HepG2 (cell line): Measurements from ENCODE around the gene TNN. TPM values are rescaled to one million over a fixed set of nuclear protein-coding genes. Genes with fewer than 3 reads are reported as not detected.

Experiments used
- ATAC-seq: fragments of 200-7000 bp; cut with Tn5 transposase; 3 replicates; pipeline ENCODE4 v1.9.1; 2020; ENCODE audit warnings: mild to moderate bottlenecking, moderate library complexity
- BruUV-seq: library from RNA; stranded (reverse); fragments of 400-500 nt; replicated peaks from 2 replicates; lab custom pipeline; 2021; lab: Mats Ljungman, UMichigan
- CTCF ChIA-PET: fragments of 300-600 bp; formaldehyde crosslinking; extraction: SDS; loops from one replicate; lab custom pipeline; 2021; ENCODE audit warnings: low total read pairs, inconsistent platforms, low intra/inter-chr PET ratio; lab: Yijun Ruan, JAX
- POLR2A ChIA-PET: fragments of 350-600 bp; sonication (Branson Sonifier 250); formaldehyde crosslinking; loops from one replicate; lab custom pipeline; 2020; ENCODE audit warnings: antibody characterized with exemption, inconsistent platforms; lab: Yijun Ruan, JAX
- DNase-seq: peaks from one replicate; pipeline ENCODE4 v3.0.0-alpha.2; 2015; ENCODE audit warnings: low spot score
- FAIRE-seq: peaks from 3 replicates; lab custom pipeline; 2011; peaks lifted over from hg19 to GRCh38; lab: Jason Lieb, UNC
- H2AFZ ChIP-seq: one replicate; pipeline ENCODE4 v1.6.1; 2011; ENCODE audit warnings: low read length, inconsistent platforms
- H3K27ac ChIP-seq: fragments of 300-600 bp; 3 replicates; pipeline ENCODE4 v1.8.0; 2011; ENCODE audit warnings: mixed run types, mild to moderate bottlenecking, mixed read lengths, low read length, inconsistent platforms; ENCODE audit not compliant: insufficient read depth; ENCODE audit errors: extremely low read length
- H3K27me3 ChIP-seq, 2 experiments: fragments of 200-600 bp in 1 of 2; 2 replicates in 1 of 2; 3 replicates in 1 of 2; pipeline versions ENCODE4 v1.6.0 to v1.8.0; 2011; ENCODE audit warnings: low read length in 2 of 2, mild to moderate bottlenecking in 2 of 2, moderate library complexity in 2 of 2, inconsistent platforms in 1 of 2; ENCODE audit not compliant: insufficient read depth in 2 of 2, control insufficient read depth in 1 of 2
- H3K36me3 ChIP-seq, 2 experiments: fragments of 200-600 bp in 1 of 2; replicated peaks in 1 of 2; 2 replicates in 1 of 2; 3 replicates in 1 of 2; pipeline versions ENCODE4 v1.5.1 to v1.8.0; 2011; ENCODE audit warnings: low read length in 2 of 2, inconsistent platforms in 1 of 2; ENCODE audit not compliant: insufficient read depth in 2 of 2, control insufficient read depth in 1 of 2
- H3K4me1 ChIP-seq: 2 replicates; pipeline ENCODE4 v1.5.1; 2012; ENCODE audit warnings: low read length, inconsistent platforms; ENCODE audit not compliant: insufficient read depth
- H3K4me2 ChIP-seq: 2 replicates; pipeline ENCODE4 v1.6.0; 2011; ENCODE audit warnings: low read depth, low read length, inconsistent platforms
- H3K4me3 ChIP-seq, 3 experiments: fragments of 200-600 bp in 1 of 3; sonication (generic), shearing (Covaris generic) in 1 of 3; replicated peaks in 1 of 3; 2 replicates each; pipeline ENCODE4 v1.5.1; 2011 to 2016; ENCODE audit warnings: low read length in 3 of 3, inconsistent platforms in 2 of 3, low read depth in 2 of 3, mild to moderate bottlenecking in 2 of 3, control low read depth in 1 of 3, mixed read lengths in 1 of 3; ENCODE audit not compliant: insufficient read depth in 1 of 3
- H3K79me2 ChIP-seq: one replicate; pipeline ENCODE4 v1.6.1; 2011; ENCODE audit warnings: low read length, inconsistent platforms; ENCODE audit not compliant: insufficient read depth
- H3K9ac ChIP-seq: 2 replicates; pipeline ENCODE4 v1.6.0; 2011; ENCODE audit warnings: mild to moderate bottlenecking, low read depth, low read length, inconsistent platforms; ENCODE audit not compliant: insufficient read depth
- H3K9me3 ChIP-seq: 2 replicates; pipeline ENCODE4 v1.5.1; 2012; ENCODE audit warnings: mild to moderate bottlenecking, low read length
- H4K20me1 ChIP-seq: 2 replicates; pipeline ENCODE4 v1.6.0; 2011; ENCODE audit warnings: inconsistent platforms, mild to moderate bottlenecking, low read length, moderate library complexity; ENCODE audit not compliant: insufficient read depth
- BORCS8-MEF2B ChIP-seq: sonication (generic); formaldehyde crosslinking; IDR thresholded peaks from 2 replicates; pipeline ENCODE4 v1.8.0; 2022; ENCODE audit warnings: mild to moderate bottlenecking, missing genetic modification reagents
- ETV6 ChIP-seq: sonication (generic); formaldehyde crosslinking; conservative IDR thresholded peaks from 2 replicates; pipeline ENCODE4 v1.4.0; 2020; ENCODE audit warnings: missing genetic modification reagents
- HNRNPUL1 ChIP-seq: fragments of 200-400 bp; formaldehyde crosslinking; IDR thresholded peaks from 2 replicates; pipeline ENCODE4 v1.6.1; 2017; ENCODE audit warnings: low read depth, mild to moderate bottlenecking, low read length, moderate library complexity
- MAFG ChIP-seq: sonication (generic); formaldehyde crosslinking; IDR thresholded peaks from 2 replicates; pipeline ENCODE4 v1.5.1; 2020; ENCODE audit warnings: mild to moderate bottlenecking, missing genetic modification reagents
- ONECUT2 ChIP-seq: sonication (generic); formaldehyde crosslinking; IDR thresholded peaks from 2 replicates; pipeline ENCODE4 v1.4.0; 2020; ENCODE audit warnings: missing genetic modification reagents
- SETDB1 ChIP-seq: sonication (generic); formaldehyde crosslinking; IDR thresholded peaks from 2 replicates; pipeline ENCODE4 v1.5.1; 2020; ENCODE audit warnings: missing genetic modification reagents, mild to moderate bottlenecking, borderline replicate concordance
- ZNF282 ChIP-seq: fragments of 450-650 bp; IDR thresholded peaks from 2 replicates; pipeline ENCODE4 v1.6.1; 2018; ENCODE audit not compliant: partially characterized antibody
- ZNF607 ChIP-seq: sonication (generic); formaldehyde crosslinking; IDR thresholded peaks from 2 replicates; pipeline ENCODE4 v1.5.1; 2020; ENCODE audit warnings: missing genetic modification reagents, mild to moderate bottlenecking, borderline replicate concordance
- ZNF678 ChIP-seq: sonication (generic); formaldehyde crosslinking; IDR thresholded peaks from 2 replicates; pipeline ENCODE4 v1.4.0; 2020; ENCODE audit warnings: mild to moderate bottlenecking, missing genetic modification reagents
- ZNF766 ChIP-seq: sonication (generic); formaldehyde crosslinking; IDR thresholded peaks from 2 replicates; pipeline ENCODE4 v1.5.0; 2020; ENCODE audit warnings: missing genetic modification reagents, borderline replicate concordance
- ZNF879 ChIP-seq: sonication (generic); formaldehyde crosslinking; IDR thresholded peaks from 2 replicates; pipeline ENCODE4 v1.8.1; 2023; ENCODE audit warnings: missing genetic modification reagents
- WGBS: methylation state at CpG from one replicate; pipeline ENCODE4 v1.1.6; 2017; ENCODE audit warnings: low lambda C conversion rate; 5-methylcytosine and 5-hydroxymethylcytosine counted together
- in situ Hi-C: cut with HindIII; loops from 2 replicates; pipeline ENCODE4 v1.10.0; 2017; ENCODE audit warnings: low pct_unique_long_range_greater_than_20kb; ENCODE audit not compliant: extremely low pct_ligation_motif_present
- intact Hi-C: fragments of 100-400 bp; cut with micrococcal nuclease; formaldehyde crosslinking; loops from one replicate; pipeline ENCODE4 v1.10.0; 2022; ENCODE audit not compliant: unreplicated experiment
- polyA plus RNA-seq, 8 experiments: library from polyadenylated mRNA; depleted of rRNA in 3 of 8; stranded (reverse) in 7 of 8; unstranded in 1 of 8; fragments of >200 nt; fragmentation: Illumina TruSeq in 4 of 8; extraction: Trizol in 4 of 8; gene quantifications; 2 replicates each; pipeline versions ENCODE4 v1.2.1 to v1.2.3, GENCODE V29; 2011 to 2016; ENCODE audit warnings: low read depth in 4 of 8, missing spikeins in 1 of 8, mixed read lengths in 1 of 8; ENCODE audit not compliant: insufficient read depth in 1 of 8
- total RNA-seq, 5 experiments: library from RNA; depleted of rRNA; stranded (reverse); fragments of >200 nt; fragmentation: Illumina TruSeq; extraction: Trizol; gene quantifications; 2 replicates each; pipeline ENCODE4 v1.2.3, GENCODE V29; 2016; ENCODE audit warnings: low read depth in 1 of 5
- TF ChIP-seq, protein P1 (sequence below), 2 experiments: sonication (generic) in 1 of 2; formaldehyde crosslinking in 1 of 2; IDR thresholded peaks; 2 replicates each; pipeline versions ENCODE4 v1.5.1 to v1.6.1; 2011 to 2020; ENCODE audit warnings: borderline replicate concordance in 1 of 2, low read depth in 1 of 2, low read length in 1 of 2, mild to moderate bottlenecking in 1 of 2, missing genetic modification reagents in 1 of 2, moderate library complexity in 1 of 2
- TF ChIP-seq, protein P2 (sequence below): sonication (generic); formaldehyde crosslinking; IDR thresholded peaks from 2 replicates; pipeline ENCODE4 v1.8.0; 2022; ENCODE audit warnings: mild to moderate bottlenecking, missing genetic modification reagents, moderate library complexity
- TF ChIP-seq, protein P3 (sequence below): sonication (generic); formaldehyde crosslinking; IDR thresholded peaks from 2 replicates; pipeline ENCODE4 v1.4.0; 2020; ENCODE audit warnings: missing genetic modification reagents, borderline replicate concordance
- TF ChIP-seq, protein P4 (sequence below): sonication (generic); formaldehyde crosslinking; IDR thresholded peaks from 2 replicates; pipeline ENCODE4 v1.8.0; 2022; ENCODE audit warnings: missing genetic modification reagents, low read depth, mild to moderate bottlenecking, borderline replicate concordance

Gene TNN
- total and polyA plus RNA-seq, 2 of the 13 experiments (the other 11 are each of a cell fraction or from before 2014, with no cell fraction given), result not detected

DNA sequence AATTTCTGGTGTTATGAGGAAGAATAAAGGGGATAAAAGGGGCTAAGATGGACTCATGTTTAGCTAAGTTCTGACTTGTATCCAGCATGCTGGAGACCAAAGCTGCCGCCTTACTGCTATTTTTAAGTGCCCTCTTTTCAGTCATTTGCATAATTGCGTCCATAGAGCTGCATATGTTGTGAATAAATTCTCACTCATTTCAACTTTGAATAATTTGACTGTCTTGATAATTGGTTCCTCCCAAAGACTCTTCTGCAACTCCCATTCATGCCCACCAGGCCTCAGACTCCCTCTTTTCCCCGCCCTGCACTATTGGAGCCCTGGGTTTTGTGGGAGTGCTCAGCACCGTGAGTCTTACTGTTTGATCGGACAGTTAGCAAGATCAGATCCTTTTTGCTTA is 79.9 kb downstream of the TNN start:
- Histone ChIP-seq H3K27me3 (peaks cover 0 to 6% of the 10 kb centered on the region in 2 experiments; a peak in 1 of 5 replicates), H3K36me3 (no peaks in the 10 kb centered on the region), H3K79me2 (no peaks in the 10 kb centered on the region), H3K9ac (no peak overlapping the region), H3K9me3 (no peaks in the 10 kb centered on the region), H3K4me2 (no peak overlapping the region), H3K27ac (no peak overlapping the region), H4K20me1 (no peaks in the 10 kb centered on the region), H2AFZ (no peak overlapping the region), H3K4me1 (peaks cover 13% of the 10 kb centered on the region), H3K4me3 (no peak overlapping the region)
- 38% methylated on average over 5 of the region's 5 CpGs for WGBS
- DNase-seq, result no peak
- no peak for ATAC-seq
- in situ Hi-C loops (no loop called here), intact Hi-C loops (no loop called here)
- ChIA-PET CTCF (no interaction called here), POLR2A (no interaction called here)
- FAIRE-seq, result no peak
- no TSS peak for BruUV-seq
- no peak for TF ChIP-seq ZNF607 (CRISPR knock-in tag)
- TF ChIP-seq ONECUT2, result no peak
- no peak for TF ChIP-seq HNRNPUL1
- TF ChIP-seq ZNF282, result no peak
- no peak for TF ChIP-seq ZNF678 (CRISPR knock-in tag)
- no peak for TF ChIP-seq MAFG
- TF ChIP-seq ZNF766, result no peak
- TF ChIP-seq, protein P1, sequence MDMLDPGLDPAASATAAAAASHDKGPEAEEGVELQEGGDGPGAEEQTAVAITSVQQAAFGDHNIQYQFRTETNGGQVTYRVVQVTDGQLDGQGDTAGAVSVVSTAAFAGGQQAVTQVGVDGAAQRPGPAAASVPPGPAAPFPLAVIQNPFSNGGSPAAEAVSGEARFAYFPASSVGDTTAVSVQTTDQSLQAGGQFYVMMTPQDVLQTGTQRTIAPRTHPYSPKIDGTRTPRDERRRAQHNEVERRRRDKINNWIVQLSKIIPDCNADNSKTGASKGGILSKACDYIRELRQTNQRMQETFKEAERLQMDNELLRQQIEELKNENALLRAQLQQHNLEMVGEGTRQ (IDR thresholded peaks at IDR 0.05; ENCODE audit: low read depth, low read length), result no peak
- TF ChIP-seq, protein P1 (CRISPR knock-in tag; IDR thresholded peaks at IDR 0.05; ENCODE audit: borderline replicate concordance), result no peak
- TF ChIP-seq, protein P2, sequence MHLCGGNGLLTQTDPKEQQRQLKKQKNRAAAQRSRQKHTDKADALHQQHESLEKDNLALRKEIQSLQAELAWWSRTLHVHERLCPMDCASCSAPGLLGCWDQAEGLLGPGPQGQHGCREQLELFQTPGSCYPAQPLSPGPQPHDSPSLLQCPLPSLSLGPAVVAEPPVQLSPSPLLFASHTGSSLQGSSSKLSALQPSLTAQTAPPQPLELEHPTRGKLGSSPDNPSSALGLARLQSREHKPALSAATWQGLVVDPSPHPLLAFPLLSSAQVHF, result no peak
- TF ChIP-seq ETV6 (CRISPR knock-in tag), result no peak
- TF ChIP-seq ZNF879 (CRISPR knock-in tag), result no peak
- TF ChIP-seq SETDB1 (CRISPR knock-in tag), result no peak
- TF ChIP-seq BORCS8-MEF2B (CRISPR knock-in tag), result no peak
- TF ChIP-seq, protein P3, sequence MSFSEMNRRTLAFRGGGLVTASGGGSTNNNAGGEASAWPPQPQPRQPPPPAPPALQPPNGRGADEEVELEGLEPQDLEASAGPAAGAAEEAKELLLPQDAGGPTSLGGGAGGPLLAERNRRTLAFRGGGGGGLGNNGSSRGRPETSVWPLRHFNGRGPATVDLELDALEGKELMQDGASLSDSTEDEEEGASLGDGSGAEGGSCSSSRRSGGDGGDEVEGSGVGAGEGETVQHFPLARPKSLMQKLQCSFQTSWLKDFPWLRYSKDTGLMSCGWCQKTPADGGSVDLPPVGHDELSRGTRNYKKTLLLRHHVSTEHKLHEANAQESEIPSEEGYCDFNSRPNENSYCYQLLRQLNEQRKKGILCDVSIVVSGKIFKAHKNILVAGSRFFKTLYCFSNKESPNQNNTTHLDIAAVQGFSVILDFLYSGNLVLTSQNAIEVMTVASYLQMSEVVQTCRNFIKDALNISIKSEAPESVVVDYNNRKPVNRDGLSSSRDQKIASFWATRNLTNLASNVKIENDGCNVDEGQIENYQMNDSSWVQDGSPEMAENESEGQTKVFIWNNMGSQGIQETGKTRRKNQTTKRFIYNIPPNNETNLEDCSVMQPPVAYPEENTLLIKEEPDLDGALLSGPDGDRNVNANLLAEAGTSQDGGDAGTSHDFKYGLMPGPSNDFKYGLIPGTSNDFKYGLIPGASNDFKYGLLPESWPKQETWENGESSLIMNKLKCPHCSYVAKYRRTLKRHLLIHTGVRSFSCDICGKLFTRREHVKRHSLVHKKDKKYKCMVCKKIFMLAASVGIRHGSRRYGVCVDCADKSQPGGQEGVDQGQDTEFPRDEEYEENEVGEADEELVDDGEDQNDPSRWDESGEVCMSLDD (CRISPR knock-in tag), result no peak
- TF ChIP-seq, protein P4, sequence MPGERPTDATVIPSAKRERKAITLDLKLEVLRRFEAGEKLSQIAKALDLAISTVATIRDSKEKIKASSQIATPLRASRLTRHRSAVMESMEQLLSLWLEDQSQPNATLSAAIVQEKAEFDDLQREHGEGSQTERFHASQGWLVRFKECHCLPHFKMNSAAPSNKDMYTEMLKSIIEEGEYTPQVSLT (CRISPR knock-in tag), result no peak
